GM18499 (cell line): ENCODE results near the gene TCF7L1.

ENCODE experiments used
- ATAC-seq: cut with Tn5 transposase; IDR thresholded peaks from one replicate; pipeline ENCODE4 v1.9.1; 2021; ENCODE audit warnings: moderate number of reproducible peaks; ENCODE audit not compliant: insufficient read depth, unreplicated experiment

Gene TCF7L1

DNA sequence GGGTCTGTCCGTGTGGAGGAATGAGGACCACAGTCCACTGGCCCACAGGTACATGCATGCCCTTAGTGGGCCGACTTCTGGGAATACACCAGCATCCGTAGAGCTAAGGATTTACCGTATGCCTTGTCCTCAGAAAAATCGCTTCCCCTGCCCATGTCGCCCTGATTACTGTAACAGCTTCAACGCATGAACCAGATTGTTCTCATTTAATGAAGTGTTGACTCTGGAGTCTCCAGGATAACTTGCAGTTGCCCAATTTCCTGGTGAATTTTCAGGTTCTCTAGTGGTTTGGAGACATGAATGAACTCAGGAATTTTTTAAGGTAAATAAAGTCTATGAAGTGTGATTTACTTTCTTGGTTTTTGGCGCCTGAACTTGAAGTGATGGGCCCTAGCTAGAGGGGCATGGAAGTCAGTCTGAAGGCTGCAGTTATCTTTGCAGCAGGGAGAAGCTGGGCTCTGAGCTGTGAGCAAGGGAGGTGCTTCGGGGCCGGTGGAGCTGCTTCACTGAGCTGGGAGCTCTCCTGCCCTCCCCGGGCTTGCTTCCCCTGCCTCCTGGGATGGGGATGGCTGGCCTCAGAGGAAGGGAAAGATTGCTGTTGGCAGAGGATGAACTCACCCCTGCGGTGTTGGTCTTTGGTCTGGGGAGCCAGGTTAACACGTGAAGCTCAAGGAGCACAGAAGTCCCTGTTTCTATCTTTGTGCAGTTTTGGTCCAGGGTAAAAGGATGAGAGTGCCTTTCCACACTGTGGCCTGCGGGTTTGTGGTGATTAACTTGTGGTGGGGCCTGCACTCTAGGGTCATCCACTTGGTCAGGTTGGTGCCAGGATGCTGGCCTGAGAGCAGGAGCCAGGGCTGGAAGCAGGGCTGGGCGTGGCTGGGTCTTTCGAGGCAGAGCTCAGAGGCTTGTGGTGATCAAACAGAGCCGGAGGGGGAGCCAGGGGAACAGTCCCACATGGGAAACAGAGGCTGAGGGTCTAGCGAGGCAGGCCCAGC is 28.1 kb downstream of the TCF7L1 start:
- no peak for ATAC-seq

DNA sequence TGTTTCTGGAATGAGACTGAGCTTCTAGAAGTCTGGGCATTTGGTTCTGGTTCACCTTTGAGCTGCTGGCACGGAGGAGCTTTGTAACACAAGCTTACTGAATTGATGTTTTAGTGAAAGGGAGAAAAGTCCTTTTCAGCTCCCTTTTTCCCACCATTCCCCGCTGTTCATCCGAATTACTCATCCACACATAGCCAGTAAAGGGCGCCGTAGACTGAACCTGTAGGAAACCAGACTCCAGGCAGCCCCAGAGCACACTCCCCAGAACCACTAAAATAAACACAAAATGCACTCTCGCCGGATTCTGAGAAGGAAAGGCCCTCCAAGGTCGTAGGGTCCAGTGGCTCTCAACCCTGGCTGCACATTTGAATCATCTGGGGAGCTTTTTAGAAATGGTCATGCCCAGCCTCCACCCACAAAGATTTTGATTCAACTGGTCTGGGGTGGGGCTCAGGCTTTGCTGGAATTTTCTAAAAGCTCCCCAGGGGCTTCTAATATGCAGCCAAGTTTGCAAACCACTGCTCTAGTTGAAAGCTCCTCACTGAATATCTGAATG is 29.6 kb downstream of the TCF7L1 start:
- ATAC-seq: no peak

DNA sequence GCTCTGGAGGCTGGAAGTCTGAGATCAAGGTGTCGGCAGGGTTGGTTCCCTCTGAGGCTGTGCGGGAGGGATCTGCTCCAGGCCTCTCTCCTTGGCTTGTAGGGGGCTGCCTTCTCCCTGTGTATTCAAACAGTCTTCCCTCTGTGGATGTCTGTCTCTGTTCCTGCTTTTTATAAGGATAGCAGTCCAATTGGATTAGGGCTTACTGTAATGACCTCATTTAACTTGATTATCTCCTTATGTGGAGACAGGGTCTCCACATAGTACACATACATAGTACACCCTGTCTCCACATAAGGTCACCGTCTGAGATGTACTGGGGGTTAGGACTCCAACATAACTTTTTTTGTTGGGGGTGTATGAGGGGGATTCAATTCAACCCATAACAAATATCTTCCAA is 30.5 kb downstream of the TCF7L1 start:
- no peak for ATAC-seq

DNA sequence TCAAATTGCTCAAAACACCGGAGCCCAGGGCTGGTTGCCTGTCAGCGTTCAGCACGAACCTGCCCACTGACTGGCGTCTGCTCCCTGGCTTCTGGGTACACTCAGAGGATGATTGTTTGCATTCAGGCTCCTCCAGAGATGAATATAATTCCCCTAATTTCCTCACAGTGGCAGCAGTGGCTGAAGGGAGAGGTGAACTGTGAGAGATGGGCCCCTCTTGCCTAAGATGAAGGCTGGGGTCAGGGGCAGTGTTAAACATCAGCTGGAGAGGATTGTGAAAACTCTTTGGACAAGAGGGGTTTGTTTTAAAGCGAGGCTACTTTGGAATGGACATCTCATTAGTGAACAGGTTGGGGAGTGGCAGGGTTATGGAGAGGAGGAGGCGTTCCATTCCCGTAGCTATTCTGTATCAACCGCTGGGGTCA is 31.0 kb downstream of the TCF7L1 start:
- no peak for ATAC-seq

DNA sequence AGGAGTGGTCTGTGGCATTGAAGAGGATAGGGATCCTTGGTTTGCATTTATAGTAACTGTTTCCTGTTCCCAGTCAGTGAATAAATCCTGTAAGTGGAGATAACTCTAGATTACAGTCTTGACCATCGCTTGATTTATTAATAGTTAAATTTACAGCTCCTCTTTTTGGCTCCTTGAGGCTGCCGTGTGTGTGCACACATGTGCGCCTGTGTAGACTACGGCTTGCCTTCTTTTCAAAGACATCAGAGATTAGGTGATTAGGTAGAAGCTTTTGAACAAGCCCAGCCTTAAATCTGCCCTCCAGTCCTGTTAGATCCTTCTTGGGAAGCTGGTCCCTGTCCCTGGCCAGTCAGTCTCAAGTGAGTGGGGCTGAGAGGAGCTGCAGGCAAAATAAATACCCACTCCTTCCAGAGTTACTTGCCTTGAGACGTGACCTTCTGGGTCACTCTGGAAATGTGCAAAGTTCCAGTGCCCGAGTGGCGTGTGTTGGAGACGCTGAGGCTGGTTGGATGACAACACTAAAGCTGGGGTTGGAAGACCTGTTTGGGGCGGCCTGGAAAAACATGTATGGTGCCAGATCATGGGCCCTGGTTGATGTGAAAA is 32.0 kb downstream of the TCF7L1 start:
- ATAC-seq: no peak

DNA sequence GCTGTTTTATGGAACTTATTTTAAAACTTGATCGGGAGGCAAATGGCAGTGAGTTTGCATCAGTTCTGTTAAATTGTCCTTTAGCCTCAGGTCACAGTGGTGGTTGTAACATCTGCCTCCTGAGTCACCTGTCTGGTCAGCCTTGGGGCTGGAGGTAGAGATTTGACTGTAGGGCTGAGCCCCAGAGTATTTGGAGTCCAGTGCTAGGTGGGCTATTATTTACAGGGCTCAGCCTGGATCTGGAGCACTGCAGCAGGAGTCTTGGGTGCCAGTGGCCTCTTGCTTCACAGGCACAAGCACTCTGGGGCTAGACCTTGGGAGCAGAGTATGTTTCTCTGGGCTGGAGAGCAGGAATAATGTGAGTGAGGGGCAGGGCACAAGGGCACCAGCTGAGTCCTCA is 32.8 kb downstream of the TCF7L1 start:
- no peak for ATAC-seq

DNA sequence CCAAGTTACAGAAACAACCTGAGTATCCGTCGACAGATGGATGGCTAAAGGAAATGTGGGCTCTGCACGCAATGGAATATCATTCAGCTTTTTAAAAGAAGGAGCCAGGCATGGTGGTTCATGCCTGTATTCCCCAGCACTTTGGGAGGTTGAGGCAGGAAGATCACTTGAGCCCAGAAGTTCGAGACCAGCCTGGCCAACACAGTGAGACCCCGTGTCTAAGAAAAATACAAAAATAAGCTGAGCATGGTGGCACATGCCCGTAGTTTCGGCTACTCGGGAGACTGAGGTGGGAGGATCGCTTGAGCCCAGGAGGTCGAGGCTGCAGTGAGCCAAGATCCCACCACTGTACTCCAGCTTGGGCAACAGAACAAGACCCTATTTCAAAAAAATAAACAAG is 34.3 kb downstream of the TCF7L1 start:
- ATAC-seq: no peak

DNA sequence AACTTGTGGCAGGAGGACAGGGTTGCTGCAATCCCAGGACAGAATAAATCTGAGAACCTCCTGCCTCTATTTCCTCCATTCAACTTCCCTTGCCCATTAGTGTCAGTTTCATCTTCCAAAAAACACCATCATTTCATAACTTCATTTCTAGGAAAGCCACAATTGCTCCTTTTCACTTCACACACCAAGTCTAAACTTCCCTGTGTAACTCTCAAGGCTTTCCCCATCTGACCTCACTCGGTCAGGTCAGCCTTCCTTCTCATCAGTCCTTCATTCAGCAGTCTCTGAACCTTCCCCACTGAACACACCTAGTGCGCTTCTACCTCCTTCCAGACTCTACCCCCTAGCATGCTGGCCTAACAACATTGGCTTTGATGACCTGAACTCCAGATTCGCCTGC is 35.8 kb downstream of the TCF7L1 start:
- ATAC-seq: no peak

DNA sequence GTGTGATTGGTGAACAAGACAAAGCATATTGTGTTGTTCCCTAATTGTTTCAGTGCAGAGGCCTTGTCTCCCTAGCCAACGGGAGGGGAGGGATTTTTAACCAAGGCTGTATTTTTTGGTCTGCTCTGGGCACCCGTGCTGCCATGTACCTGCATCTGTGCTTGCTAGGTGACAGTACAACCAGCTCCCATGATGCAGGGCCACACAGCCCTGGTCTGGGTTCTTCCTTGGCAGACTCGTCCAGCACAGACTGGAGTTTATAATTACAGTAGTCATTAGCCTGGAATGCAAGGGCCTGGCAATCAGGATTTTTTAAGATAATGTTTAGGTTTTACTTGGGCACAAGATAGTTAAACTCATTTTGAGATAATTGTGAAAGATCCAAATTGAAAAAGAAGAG is 36.4 kb downstream of the TCF7L1 start:
- ATAC-seq: no peak

DNA sequence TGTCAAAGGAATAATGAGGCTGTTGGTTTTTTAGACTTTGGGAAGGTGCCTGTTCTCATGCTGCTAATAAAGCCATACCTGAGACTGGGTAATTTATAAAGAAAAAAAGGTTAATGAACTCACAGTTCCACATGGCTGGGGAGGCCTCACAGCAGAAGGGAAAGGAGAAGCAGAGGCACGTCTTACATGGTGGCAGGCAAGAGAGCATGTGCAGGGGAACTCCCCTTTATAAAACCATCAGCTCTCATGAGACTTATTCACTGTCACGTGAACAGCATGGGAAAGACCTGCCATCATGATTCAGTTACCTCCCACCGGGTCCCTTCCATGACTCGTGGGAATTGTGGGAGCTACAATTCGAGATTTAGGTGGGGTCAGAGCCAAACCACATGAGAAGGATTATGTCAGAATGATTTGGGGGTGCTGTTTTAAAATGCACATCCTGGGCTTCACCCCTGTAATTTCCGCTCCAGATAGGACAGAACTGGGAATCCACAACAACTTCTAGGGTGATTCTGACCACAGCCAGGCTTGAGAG is 37.8 kb downstream of the TCF7L1 start:
- ATAC-seq: no peak

DNA sequence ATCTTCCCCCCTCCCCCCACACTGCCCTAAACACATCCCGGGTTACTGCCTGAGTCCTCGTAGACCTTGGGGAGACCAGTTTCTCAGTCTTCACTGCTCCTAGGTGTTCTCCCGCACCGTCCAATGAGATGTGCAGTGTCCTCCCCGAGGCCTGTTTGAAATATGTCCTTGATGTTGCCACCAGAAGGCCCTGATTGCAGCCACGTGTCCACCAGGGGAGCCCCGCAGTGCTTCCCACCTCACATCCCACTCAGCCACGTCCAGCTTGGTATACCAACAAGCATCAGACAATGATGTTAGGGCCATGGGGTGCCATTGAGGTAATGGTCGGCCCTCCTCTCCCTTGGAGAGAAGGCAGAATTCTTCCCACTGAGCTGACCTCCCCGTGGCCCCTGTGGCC is 38.7 kb downstream of the TCF7L1 start:
- no peak for ATAC-seq

DNA sequence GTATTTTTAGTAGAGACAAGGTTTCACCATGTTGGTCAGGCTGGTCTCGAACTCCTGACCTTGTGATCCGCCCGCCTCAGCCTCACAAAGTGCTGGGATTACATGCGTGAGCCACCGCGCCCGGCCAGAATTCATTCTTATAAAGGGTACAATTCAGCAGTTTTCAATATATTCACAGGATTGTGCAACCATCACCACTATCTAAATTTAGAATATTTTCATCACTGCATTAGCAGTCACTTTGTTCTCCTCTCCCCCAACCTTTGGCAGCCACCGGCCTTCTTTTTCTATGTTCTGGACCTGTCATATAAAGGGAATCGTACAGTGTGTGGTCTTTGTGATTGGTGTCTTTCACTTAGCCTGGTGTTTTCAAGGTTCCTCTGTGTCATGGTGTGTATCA is 40.7 kb downstream of the TCF7L1 start:
- no peak for ATAC-seq

DNA sequence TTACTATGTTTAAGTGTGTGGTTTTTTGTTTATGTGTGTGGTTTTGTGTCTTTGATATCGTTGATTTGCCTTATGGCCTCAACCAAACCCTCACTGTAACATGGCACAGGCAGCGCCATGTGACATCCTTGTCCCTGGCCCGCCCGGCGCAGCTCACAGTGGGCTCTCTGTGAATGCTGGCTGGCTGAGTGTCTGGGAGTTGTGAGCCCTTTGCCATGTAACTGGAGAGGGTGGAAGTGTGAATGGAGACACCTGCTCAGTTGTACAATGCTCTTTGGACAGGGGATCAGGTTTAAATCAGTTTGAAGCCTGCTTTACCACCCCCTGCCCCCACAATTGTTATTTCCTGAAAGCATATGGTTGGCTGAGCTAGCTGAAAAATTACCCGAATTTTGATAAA is 41.8 kb downstream of the TCF7L1 start:
- no peak for ATAC-seq

DNA sequence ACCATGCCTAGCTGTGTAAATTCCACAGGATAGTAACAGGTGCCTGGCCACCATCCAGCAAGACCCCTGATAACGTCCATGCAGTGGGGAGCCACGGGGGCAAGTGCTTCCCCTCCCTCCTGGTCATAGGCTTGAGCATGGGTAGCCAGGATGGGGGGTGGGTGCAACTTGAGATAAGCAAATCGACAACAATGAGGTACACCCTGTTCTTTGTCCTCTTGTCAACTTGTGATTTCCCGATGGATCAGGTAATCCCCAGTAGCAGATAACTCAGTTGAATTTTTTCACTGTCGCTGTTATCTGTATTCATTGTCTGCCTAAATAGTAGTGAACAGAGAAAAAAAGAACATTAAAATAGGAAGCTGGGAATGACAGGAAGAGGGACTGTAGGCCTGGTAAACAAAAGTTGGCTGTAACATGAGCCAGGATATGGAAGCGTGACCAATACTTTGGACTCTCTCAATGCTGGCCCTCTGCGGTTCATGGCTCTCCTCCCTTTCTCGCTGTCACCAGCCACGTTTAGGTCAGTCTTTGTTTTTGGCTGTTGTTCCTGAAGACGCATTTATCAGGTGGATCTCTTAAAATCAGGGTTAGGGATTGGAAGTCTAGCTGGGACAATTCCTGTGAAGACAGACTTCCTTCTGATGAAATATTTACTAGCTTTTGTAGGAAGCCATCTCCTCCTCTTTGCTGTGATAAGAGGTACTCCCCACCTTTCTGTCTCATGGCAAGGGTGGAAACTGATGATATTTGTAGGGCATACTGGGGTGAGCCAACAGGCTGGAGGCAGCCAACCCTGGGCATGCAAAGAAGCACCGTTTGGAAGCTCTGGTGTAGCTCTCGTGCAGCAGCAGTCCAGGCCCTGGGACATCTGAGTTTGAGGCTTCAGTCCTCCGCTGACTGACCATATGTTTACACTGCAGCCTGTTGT is 42.4 kb downstream of the TCF7L1 start:
- ATAC-seq: no peak

DNA sequence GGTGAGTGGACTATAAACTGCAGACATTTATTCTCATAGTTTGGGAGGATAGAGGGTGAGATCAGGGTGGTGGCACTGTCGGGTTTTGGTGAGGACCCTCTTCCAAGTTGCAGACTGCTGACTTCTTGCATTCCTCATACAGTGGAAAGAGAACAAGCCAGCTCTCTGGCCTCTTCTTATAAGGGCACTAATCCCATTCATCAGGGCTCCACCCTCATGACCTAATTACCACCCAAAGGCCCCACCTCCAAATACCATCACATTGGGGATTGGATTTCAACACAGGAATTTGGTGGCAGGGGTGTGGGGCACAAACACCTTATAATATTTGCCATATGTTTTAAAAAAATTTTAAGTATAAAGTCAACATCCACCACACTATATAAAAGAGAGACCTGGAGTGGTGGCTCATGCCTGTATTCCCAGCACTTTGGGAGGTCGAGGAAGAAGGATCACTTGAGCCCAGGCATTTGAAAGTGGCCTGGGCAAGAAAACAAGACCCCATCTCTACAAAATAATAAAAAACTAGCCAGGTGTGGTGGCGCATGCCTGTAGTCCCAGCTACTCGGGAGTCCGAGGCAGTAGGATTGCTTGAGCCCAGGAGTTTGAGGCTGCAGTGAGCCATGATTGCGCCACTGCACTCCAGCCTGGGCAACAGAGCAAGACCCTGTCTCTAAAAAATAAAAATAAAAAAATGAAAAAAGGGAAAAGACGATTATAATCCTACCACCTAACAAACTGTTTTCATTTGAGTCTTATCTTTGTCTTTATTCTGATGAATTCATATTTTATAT is 44.0 kb downstream of the TCF7L1 start:
- no peak for ATAC-seq

DNA sequence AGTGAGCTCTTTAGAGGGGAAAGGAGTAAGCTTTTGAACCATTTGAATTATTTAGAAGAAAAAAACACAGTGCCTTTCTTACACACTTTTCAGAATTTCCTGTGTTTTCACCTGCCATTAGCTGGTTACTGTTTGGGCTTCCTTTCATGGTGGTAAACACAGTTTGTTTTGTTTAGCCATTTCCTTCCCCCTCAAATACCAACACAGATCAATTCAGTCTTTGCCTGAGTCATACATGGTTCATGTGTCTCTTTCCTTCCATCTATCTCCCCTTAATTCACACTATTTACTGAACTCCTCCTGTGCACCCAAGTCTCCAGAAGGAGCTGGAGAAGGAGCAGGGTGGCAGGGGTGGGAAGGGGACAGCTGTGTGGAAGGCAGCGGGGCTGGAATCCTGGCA is 45.0 kb downstream of the TCF7L1 start:
- ATAC-seq: no peak

DNA sequence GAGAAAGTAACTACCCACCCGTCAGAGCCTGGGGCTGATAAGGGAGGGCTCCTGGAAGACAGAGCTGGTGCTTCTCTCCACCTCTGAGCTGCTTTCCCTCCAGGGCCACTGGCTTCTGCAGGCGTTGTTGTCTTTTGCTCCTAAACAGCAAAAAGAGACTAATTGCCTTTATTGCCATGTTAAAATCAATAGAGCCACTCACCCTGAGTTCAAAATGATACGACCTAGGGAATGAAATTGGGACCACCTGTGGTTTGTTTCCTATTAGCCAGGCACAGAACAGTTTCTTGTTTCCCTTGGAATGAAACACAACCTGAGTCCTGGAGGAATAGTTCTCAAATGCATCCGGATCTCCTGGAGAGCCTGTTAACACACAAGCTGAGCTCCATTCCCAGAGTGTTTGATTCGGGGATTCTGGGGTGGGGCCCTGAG is 45.8 kb downstream of the TCF7L1 start:
- no peak for ATAC-seq

DNA sequence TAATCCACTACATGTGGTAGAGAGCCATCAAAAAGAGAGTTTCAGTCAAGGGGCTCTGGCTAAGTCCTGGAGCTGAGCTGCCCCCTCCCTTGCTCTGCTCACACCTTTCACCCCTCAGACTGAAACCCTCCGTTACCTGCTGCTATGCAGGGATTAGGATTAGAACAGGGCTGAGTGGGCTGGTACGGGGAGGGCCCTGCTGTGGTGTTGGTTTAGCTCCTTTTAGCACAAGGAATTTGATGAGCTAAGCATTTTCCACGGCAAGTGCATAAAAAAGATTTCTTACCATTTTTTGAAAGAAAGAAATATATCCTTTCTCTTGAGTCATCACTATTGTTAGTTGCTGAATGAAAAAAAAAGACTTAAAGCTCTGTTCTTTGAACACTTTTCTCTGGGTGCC is 46.3 kb downstream of the TCF7L1 start:
- no peak for ATAC-seq
